Measurements from ENCODE around the gene TMEM60. TPM values are rescaled to one million over a fixed set of nuclear protein-coding genes. Genes with fewer than 3 reads are reported as not detected.

TMEM60 gene
- total and polyA plus RNA-seq, 2 of the 8 experiments (the other 6 are each of a cell fraction or from before 2014, with no cell fraction given) = 22.1 to 29.2 TPM

DNA sequence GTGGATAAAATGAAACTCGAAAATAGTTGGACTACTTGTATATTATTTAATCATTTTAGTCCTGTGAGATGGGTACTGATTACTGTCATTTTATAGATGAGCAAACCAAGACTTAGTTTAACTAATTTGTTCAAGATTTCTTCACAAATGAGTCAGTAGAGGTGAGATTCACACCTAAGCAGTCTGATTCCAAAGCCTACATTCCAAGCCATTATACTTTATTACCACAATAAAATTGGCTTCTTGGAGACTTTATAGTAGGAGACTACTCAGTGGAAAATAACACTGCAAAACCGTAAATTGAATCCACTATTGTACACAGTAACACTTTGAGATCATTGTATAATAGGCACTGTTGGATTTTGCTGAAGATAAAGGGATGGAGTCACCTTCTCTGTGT, 2.5 kb upstream of the TMEM60 start:
- H3K18ac ChIP-seq (ENCODE audit: extremely low read depth, low read length) = no peak overlapping the region
- H3K9me3 ChIP-seq (ENCODE audit: insufficient read depth in 2 of 2, low read depth in 1 of 2, low read length in 1 of 2) = no peaks in the 10 kb centered on the region
- no peak overlapping the region for H2BK12ac ChIP-seq (ENCODE audit: low read depth, low read length)
- no peak overlapping the region for H3K9ac ChIP-seq (replicated peaks in 1 of 4; ENCODE audit: extremely low read depth in 1 of 4, low read depth in 3 of 4, low read length in 3 of 4)
- H3K56ac ChIP-seq (replicated peaks; ENCODE audit: insufficient read length, low read depth, low read length) = no peak overlapping the region
- no peak overlapping the region for H3K4me3 ChIP-seq (ENCODE audit: extremely low read depth in 1 of 4, insufficient read depth in 2 of 4, low read depth in 3 of 4, low read length in 4 of 4)
- peaks cover 0 to 51% of the 10 kb centered on the region in 2 experiments; a peak in 2 of 4 replicates for H3K79me2 ChIP-seq (ENCODE audit: control insufficient read depth in 1 of 2, insufficient read depth in 2 of 2, low read length in 2 of 2)
- H2BK5ac ChIP-seq (ENCODE audit: low read depth, low read length) = no peak overlapping the region
- H3K4me1 ChIP-seq (replicated peaks in 1 of 4; ENCODE audit: control insufficient read depth in 3 of 4, insufficient read depth in 4 of 4, low read length in 3 of 4) = peaks cover 0 to 2% (median 2%) of the 10 kb centered on the region in 4 experiments; a peak in 3 of 7 replicates
- H2AK5ac ChIP-seq (ENCODE audit: low read depth, low read length) = no peak overlapping the region
- no peak overlapping the region for H3K4me2 ChIP-seq (ENCODE audit: insufficient read depth in 1 of 2, low read depth in 2 of 2, low read length in 2 of 2)
- 0 out of 8 replicates have a peak, but pooled peaks cover 0 to 3% (median 0%) of the 10 kb centered on the region in 4 experiments for H3K36me3 ChIP-seq (ENCODE audit: control insufficient read depth in 2 of 4, insufficient read depth in 4 of 4, low read length in 3 of 4)
- no peak overlapping the region for H4K8ac ChIP-seq (ENCODE audit: extremely low read depth, insufficient read depth, low read length)
- H3K27ac ChIP-seq (ENCODE audit: low read depth, low read length) = no peak overlapping the region
- no peak overlapping the region for H3K4ac ChIP-seq (replicated peaks; ENCODE audit: insufficient read length, low read depth, low read length)
- DNase-seq (ENCODE audit: low read depth in 1 of 2, low spot score in 2 of 2) = no peak
- CTCF ChIA-PET (ENCODE audit: partially characterized antibody) = no interaction called here
- FAIRE-seq = no peak
- no peak overlapping the region for H2BK20ac ChIP-seq (ENCODE audit: low read length)
- peaks cover 0 to 2% of the 10 kb centered on the region in 2 experiments for H4K20me1 ChIP-seq (replicated peaks in 1 of 2; ENCODE audit: control insufficient read depth in 1 of 2, insufficient read depth in 2 of 2, low read length in 2 of 2)
- POLR2A ChIA-PET (ENCODE audit: partially characterized antibody) = no interaction called here
- TF ChIP-seq KDM4A (IDR thresholded peaks at IDR 0.05; ENCODE audit: low read depth, low read length, severe bottlenecking) (no peak), CEBPB (IDR thresholded peaks at IDR 0.05; ENCODE audit: low read depth, low read length) (no peak), TBP (IDR thresholded peaks at IDR 0.05; ENCODE audit: low read depth, low read length) (no peak), JUND (IDR thresholded peaks at IDR 0.05; ENCODE audit: low read length) (no peak), KDM1A (IDR thresholded peaks at IDR 0.05; ENCODE audit: borderline replicate concordance, low read length) (no peak), RNF2 (IDR thresholded peaks at IDR 0.05; ENCODE audit: borderline replicate concordance, low read depth, low read length, missing control alignments, poor library complexity, severe bottlenecking) (no peak), BRCA1 (IDR thresholded peaks at IDR 0.05; ENCODE audit: low read depth, low read length) (no peak), RBBP5 (IDR thresholded peaks at IDR 0.05; ENCODE audit: borderline replicate concordance, low read depth, low read length) (no peak)
- no peak overlapping the region for H3K23ac ChIP-seq (ENCODE audit: insufficient read length)
- no peak overlapping the region for H2AFZ ChIP-seq (ENCODE audit: low read length)
- H4K91ac ChIP-seq (replicated peaks; ENCODE audit: insufficient read length, low read length) = no peak overlapping the region
- H2BK120ac ChIP-seq (replicated peaks; ENCODE audit: low read depth, low read length) = no peak overlapping the region
- H3K27me3 ChIP-seq (replicated peaks in 1 of 4; ENCODE audit: control insufficient read depth in 3 of 4, extremely low read depth in 1 of 4, insufficient read depth in 3 of 4, low read length in 3 of 4) = no peaks in the 10 kb centered on the region
- H3K23me2 ChIP-seq (ENCODE audit: low read depth, low read length) = peaks cover 3% of the 10 kb centered on the region
- WGBS, 2 experiments (ENCODE audit: extremely low coverage in 1 of 2, insufficient coverage in 1 of 2, insufficient read length in 1 of 2, insufficient replicate concordance in 2 of 2, low coverage in 1 of 2, low lambda C conversion rate in 2 of 2, missing lambda C conversion rate in 1 of 2) = 96% methylated on average over 2 of the region's 2 CpGs; no CpG with 5 or more reads in 1 of the 2 experiments
- no peak overlapping the region for H3K14ac ChIP-seq (ENCODE audit: insufficient read length)
- H2BK15ac ChIP-seq (ENCODE audit: low read length) = no peak overlapping the region
- H3K79me1 ChIP-seq (ENCODE audit: low read depth, low read length) = 0 out of 2 replicates have a peak, but pooled peaks cover 3% of the 10 kb centered on the region
- H4K5ac ChIP-seq (ENCODE audit: insufficient read length, low read depth, low read length) = no peak overlapping the region
